ENCODE data around the gene ATR. TPM values are rescaled to one million over a fixed set of nuclear protein-coding genes. Genes with fewer than 3 reads are reported as not detected.

The ATR gene
- total and polyA plus RNA-seq, 10 of the 15 experiments (the other 5 are each of a cell fraction or from before 2014, with no cell fraction given) = 21.0 to 41.5 (median 30.1) TPM

DNA sequence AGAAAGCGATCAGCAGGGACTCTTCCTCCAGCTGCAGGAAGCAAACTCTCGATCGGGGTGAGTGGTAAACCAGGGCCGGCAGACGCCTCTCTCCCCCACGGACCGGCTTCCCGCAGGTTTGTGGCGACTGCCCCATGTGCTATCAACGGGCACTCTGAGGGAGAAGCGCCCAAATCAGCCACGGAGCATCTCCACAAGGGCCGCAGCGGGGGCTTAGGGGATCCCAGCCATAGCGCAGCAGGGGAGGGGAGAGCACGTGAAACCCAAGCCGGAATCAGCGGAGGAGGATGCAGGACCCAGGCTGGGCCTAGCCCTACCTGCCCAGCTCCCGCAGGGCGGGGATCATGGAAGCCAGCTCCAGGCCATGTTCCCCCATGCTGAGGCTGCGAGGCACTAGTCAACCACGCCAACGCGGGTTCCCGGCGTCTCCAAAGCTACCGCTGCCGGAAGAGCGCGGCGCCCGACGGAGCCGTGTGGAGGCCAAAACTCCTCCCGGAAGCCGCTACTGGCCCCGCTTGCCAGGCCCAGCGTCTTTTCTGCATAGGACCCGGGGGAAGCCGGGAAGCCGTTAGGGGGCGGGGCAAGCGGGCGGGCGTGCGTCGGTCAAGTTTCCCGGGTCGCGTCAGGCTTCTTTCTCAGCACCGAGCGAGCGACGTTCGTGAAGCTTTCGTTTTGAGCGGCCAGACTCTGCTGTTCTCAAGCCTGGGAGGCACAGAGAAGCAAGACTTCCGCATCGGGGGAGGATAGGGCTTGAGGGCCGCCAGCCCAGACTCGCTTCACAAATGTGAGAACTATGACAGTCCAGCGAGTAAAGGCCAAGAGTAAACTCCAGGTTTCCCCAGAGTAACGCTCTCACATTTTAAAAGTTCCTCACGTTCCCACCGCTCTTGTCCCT is at the start of gene ATR (continued):
- TF ChIP-seq HDAC6 (IDR thresholded peaks at IDR 0.05; ENCODE audit: unreplicated experiment) (no peak), YBX1 (IDR thresholded peaks at IDR 0.05) (no peak), CBFB (IDR thresholded peaks at IDR 0.05; ENCODE audit: low read depth) (peak; percentile 92), MEF2A (IDR thresholded peaks at IDR 0.05; ENCODE audit: insufficient read depth, low read depth, low read length) (0 out of 2 replicates have a peak, but pooled peaks have one; percentile 74), HCFC1 (IDR thresholded peaks at IDR 0.05; ENCODE audit: low read length) (peak; percentile 79), STAT3 (IDR thresholded peaks at IDR 0.05; ENCODE audit: low read depth, low read length) (no peak), RFX5 (IDR thresholded peaks at IDR 0.05; ENCODE audit: low read depth, low read length) (0 out of 2 replicates have a peak, but pooled peaks have one; percentile 15), JUND (IDR thresholded peaks at IDR 0.05; ENCODE audit: low read depth, low read length) (no peak), ZNF207 (IDR thresholded peaks at IDR 0.05; ENCODE audit: borderline replicate concordance) (peak; percentile 97), PML (IDR thresholded peaks at IDR 0.05; ENCODE audit: low read length) (peak; percentile 98), TBL1XR1 (IDR thresholded peaks at IDR 0.05; ENCODE audit: low read depth, low read length) (peak; percentile 80), CBX5 (IDR thresholded peaks at IDR 0.05; ENCODE audit: low read depth) (peak; percentile 99), NR2C1 (IDR thresholded peaks at IDR 0.05) (peak; percentile 83), MEF2B (IDR thresholded peaks at IDR 0.05; ENCODE audit: partially characterized antibody, poor library complexity, severe bottlenecking) (peak; percentile 56), RBBP5 (conservative IDR thresholded peaks at IDR 0.05) (no peak)
- TF ChIP-seq, protein P1, sequence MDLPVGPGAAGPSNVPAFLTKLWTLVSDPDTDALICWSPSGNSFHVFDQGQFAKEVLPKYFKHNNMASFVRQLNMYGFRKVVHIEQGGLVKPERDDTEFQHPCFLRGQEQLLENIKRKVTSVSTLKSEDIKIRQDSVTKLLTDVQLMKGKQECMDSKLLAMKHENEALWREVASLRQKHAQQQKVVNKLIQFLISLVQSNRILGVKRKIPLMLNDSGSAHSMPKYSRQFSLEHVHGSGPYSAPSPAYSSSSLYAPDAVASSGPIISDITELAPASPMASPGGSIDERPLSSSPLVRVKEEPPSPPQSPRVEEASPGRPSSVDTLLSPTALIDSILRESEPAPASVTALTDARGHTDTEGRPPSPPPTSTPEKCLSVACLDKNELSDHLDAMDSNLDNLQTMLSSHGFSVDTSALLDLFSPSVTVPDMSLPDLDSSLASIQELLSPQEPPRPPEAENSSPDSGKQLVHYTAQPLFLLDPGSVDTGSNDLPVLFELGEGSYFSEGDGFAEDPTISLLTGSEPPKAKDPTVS (IDR thresholded peaks at IDR 0.05; ENCODE audit: low read depth, low read length) = peak; percentile 84; the same call in 1 of the 2 replicates
- TF ChIP-seq, protein P2, sequence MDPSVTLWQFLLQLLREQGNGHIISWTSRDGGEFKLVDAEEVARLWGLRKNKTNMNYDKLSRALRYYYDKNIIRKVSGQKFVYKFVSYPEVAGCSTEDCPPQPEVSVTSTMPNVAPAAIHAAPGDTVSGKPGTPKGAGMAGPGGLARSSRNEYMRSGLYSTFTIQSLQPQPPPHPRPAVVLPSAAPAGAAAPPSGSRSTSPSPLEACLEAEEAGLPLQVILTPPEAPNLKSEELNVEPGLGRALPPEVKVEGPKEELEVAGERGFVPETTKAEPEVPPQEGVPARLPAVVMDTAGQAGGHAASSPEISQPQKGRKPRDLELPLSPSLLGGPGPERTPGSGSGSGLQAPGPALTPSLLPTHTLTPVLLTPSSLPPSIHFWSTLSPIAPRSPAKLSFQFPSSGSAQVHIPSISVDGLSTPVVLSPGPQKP (IDR thresholded peaks at IDR 0.05; ENCODE audit: low read depth, low read length) = peak; percentile 97
- TF ChIP-seq, protein P3, sequence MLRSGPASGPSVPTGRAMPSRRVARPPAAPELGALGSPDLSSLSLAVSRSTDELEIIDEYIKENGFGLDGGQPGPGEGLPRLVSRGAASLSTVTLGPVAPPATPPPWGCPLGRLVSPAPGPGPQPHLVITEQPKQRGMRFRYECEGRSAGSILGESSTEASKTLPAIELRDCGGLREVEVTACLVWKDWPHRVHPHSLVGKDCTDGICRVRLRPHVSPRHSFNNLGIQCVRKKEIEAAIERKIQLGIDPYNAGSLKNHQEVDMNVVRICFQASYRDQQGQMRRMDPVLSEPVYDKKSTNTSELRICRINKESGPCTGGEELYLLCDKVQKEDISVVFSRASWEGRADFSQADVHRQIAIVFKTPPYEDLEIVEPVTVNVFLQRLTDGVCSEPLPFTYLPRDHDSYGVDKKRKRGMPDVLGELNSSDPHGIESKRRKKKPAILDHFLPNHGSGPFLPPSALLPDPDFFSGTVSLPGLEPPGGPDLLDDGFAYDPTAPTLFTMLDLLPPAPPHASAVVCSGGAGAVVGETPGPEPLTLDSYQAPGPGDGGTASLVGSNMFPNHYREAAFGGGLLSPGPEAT (IDR thresholded peaks at IDR 0.05; ENCODE audit: low read depth) = peak; percentile 100
- TF ChIP-seq, protein P4, sequence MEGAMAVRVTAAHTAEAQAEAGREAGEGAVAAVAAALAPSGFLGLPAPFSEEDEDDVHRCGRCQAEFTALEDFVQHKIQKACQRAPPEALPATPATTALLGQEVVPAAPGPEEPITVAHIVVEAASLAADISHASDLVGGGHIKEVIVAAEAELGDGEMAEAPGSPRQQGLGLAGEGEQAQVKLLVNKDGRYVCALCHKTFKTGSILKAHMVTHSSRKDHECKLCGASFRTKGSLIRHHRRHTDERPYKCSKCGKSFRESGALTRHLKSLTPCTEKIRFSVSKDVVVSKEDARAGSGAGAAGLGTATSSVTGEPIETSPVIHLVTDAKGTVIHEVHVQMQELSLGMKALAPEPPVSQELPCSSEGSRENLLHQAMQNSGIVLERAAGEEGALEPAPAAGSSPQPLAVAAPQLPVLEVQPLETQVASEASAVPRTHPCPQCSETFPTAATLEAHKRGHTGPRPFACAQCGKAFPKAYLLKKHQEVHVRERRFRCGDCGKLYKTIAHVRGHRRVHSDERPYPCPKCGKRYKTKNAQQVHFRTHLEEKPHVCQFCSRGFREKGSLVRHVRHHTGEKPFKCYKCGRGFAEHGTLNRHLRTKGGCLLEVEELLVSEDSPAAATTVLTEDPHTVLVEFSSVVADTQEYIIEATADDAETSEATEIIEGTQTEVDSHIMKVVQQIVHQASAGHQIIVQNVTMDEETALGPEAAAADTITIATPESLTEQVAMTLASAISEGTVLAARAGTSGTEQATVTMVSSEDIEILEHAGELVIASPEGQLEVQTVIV (IDR thresholded peaks at IDR 0.05; ENCODE audit: borderline replicate concordance, partially characterized antibody) = peak; percentile 95
- TF ChIP-seq, protein P5, sequence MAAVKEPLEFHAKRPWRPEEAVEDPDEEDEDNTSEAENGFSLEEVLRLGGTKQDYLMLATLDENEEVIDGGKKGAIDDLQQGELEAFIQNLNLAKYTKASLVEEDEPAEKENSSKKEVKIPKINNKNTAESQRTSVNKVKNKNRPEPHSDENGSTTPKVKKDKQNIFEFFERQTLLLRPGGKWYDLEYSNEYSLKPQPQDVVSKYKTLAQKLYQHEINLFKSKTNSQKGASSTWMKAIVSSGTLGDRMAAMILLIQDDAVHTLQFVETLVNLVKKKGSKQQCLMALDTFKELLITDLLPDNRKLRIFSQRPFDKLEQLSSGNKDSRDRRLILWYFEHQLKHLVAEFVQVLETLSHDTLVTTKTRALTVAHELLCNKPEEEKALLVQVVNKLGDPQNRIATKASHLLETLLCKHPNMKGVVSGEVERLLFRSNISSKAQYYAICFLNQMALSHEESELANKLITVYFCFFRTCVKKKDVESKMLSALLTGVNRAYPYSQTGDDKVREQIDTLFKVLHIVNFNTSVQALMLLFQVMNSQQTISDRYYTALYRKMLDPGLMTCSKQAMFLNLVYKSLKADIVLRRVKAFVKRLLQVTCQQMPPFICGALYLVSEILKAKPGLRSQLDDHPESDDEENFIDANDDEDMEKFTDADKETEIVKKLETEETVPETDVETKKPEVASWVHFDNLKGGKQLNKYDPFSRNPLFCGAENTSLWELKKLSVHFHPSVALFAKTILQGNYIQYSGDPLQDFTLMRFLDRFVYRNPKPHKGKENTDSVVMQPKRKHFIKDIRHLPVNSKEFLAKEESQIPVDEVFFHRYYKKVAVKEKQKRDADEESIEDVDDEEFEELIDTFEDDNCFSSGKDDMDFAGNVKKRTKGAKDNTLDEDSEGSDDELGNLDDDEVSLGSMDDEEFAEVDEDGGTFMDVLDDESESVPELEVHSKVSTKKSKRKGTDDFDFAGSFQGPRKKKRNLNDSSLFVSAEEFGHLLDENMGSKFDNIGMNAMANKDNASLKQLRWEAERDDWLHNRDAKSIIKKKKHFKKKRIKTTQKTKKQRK (IDR thresholded peaks at IDR 0.05; ENCODE audit: low read depth, low read length) = no peak
